ENCODE measurements around the gene CCDC197. TPM values are rescaled to one million over a fixed set of nuclear protein-coding genes. Genes with fewer than 3 reads are reported as not detected.

Gene CCDC197
- polyA plus RNA-seq, 1 donor from 2014 or later = not detected

GRCh38 chr14:94045101-94045500 is 48.0 kb downstream of the CCDC197 start:
- H3K36me3 ChIP-seq (ENCODE audit: insufficient read depth, low read length) = peaks cover 9% of the 10 kb centered on the region
- H3K79me2 ChIP-seq (replicated peaks; ENCODE audit: insufficient read depth, low read length) = no peaks in the 10 kb centered on the region
- H3K4me2 ChIP-seq (ENCODE audit: low read length) = no peak overlapping the region
- H2AFZ ChIP-seq (ENCODE audit: low read depth, low read length) = no peak overlapping the region
- H3K9me3 ChIP-seq (ENCODE audit: low read length) = no peaks in the 10 kb centered on the region
- no peaks in the 10 kb centered on the region for H3K9me2 ChIP-seq (ENCODE audit: insufficient read depth, low read length)
- no peak overlapping the region for H3K4me3 ChIP-seq (ENCODE audit: low read length)
- no peak overlapping the region for H3K27ac ChIP-seq (ENCODE audit: low read length)
- H3K27me3 ChIP-seq (ENCODE audit: insufficient read depth, low read depth, low read length) = no peaks in the 10 kb centered on the region
- no peaks in the 10 kb centered on the region for H4K20me1 ChIP-seq (ENCODE audit: insufficient read depth)
- no peaks in the 10 kb centered on the region for H3F3A ChIP-seq (ENCODE audit: insufficient read depth, low read length, poor library complexity, severe bottlenecking)
- TF ChIP-seq REST (IDR thresholded peaks at IDR 0.05; ENCODE audit: borderline replicate concordance) (no peak), POLR2AphosphoS5 (IDR thresholded peaks at IDR 0.05) (no peak), TAF1 (IDR thresholded peaks at IDR 0.05; ENCODE audit: low read depth) (no peak), CTCF (IDR thresholded peaks at IDR 0.05; ENCODE audit: poor library complexity, severe bottlenecking) (no peak), EZH2 (IDR thresholded peaks at IDR 0.05; ENCODE audit: borderline replicate concordance, insufficient read depth, low read length, poor library complexity, severe bottlenecking) (no peak), SMC3 (conservative IDR thresholded peaks at IDR 0.05; ENCODE audit: poor library complexity) (no peak), RAD21 (conservative IDR thresholded peaks at IDR 0.05) (no peak), MXI1 (conservative IDR thresholded peaks at IDR 0.05; ENCODE audit: poor library complexity, severe bottlenecking) (no peak), EP300 (conservative IDR thresholded peaks at IDR 0.05; ENCODE audit: poor library complexity, severe bottlenecking) (no peak)
- no peak overlapping the region for H3K9ac ChIP-seq (ENCODE audit: low read length)

GRCh38 chr14:94045563-94046345 is 48.7 kb downstream of the CCDC197 start:
- Histone ChIP-seq H3K36me3 (ENCODE audit: insufficient read depth, low read length) (peaks cover 9% of the 10 kb centered on the region), H3K27me3 (ENCODE audit: insufficient read depth, low read depth, low read length) (no peaks in the 10 kb centered on the region), H3K9ac (ENCODE audit: low read length) (no peak overlapping the region), H2AFZ (ENCODE audit: low read depth, low read length) (no peak overlapping the region), H3K4me2 (ENCODE audit: low read length) (no peak overlapping the region), H4K20me1 (ENCODE audit: insufficient read depth) (no peaks in the 10 kb centered on the region), H3K79me2 (replicated peaks; ENCODE audit: insufficient read depth, low read length) (no peaks in the 10 kb centered on the region), H3K27ac (ENCODE audit: low read length) (no peak overlapping the region), H3K9me3 (ENCODE audit: low read length) (no peaks in the 10 kb centered on the region), H3F3A (ENCODE audit: insufficient read depth, low read length, poor library complexity, severe bottlenecking) (no peaks in the 10 kb centered on the region), H3K4me3 (ENCODE audit: low read length) (no peak overlapping the region), H3K9me2 (ENCODE audit: insufficient read depth, low read length) (no peaks in the 10 kb centered on the region)
- TF ChIP-seq TAF1 (IDR thresholded peaks at IDR 0.05; ENCODE audit: low read depth) (no peak), CTCF (IDR thresholded peaks at IDR 0.05; ENCODE audit: poor library complexity, severe bottlenecking) (no peak), SMC3 (conservative IDR thresholded peaks at IDR 0.05; ENCODE audit: poor library complexity) (no peak), POLR2AphosphoS5 (IDR thresholded peaks at IDR 0.05) (no peak), EZH2 (IDR thresholded peaks at IDR 0.05; ENCODE audit: borderline replicate concordance, insufficient read depth, low read length, poor library complexity, severe bottlenecking) (no peak), REST (IDR thresholded peaks at IDR 0.05; ENCODE audit: borderline replicate concordance) (no peak), RAD21 (conservative IDR thresholded peaks at IDR 0.05) (no peak), MXI1 (conservative IDR thresholded peaks at IDR 0.05; ENCODE audit: poor library complexity, severe bottlenecking) (no peak), EP300 (conservative IDR thresholded peaks at IDR 0.05; ENCODE audit: poor library complexity, severe bottlenecking) (no peak)

Data from neural cell (in vitro differentiated cells).